ENCODE measurements around the gene RRP1B. TPM values are rescaled to one million over a fixed set of nuclear protein-coding genes. Genes with fewer than 3 reads are reported as not detected.

RRP1B gene
- total and polyA plus RNA-seq, 9 of the 15 experiments (the other 6 are each of a cell fraction or from before 2014, with no cell fraction given), result 6.8 to 66.6 (median 41.9) TPM

- Histone ChIP-seq H3K4me2 (ENCODE audit: insufficient read depth, low read length) (no peak overlapping the region), H3K9me1 (ENCODE audit: control insufficient read depth, insufficient read depth, low read length) (no peaks in the 10 kb centered on the region), H3K9ac (ENCODE audit: insufficient read depth in 1 of 2, low read depth in 2 of 2, low read length in 2 of 2) (no peak overlapping the region), H3K36me3 (ENCODE audit: control insufficient read depth, insufficient read depth, low read length) (no peaks in the 10 kb centered on the region), H3K9me3 (replicated peaks; ENCODE audit: control insufficient read depth, insufficient read depth, low read depth, low read length) (no peaks in the 10 kb centered on the region; the same call in 1 of the 2 replicates), H3K79me2 (ENCODE audit: control insufficient read depth, insufficient read depth, low read length) (no peaks in the 10 kb centered on the region), H3K4me3 (no peak overlapping the region), H4K20me1 (replicated peaks; ENCODE audit: control insufficient read depth, insufficient read depth, low read length) (no peaks in the 10 kb centered on the region), H2AFZ (ENCODE audit: low read depth, low read length) (no peak overlapping the region), H3K27ac (ENCODE audit: extremely low read depth, low read depth, low read length) (no peak overlapping the region), H3K4me1 (replicated peaks in 1 of 2; ENCODE audit: control insufficient read depth in 2 of 2, insufficient read depth in 2 of 2, low read length in 2 of 2) (peaks cover 3 to 11% of the 10 kb centered on the region in 2 experiments; a peak in 4 of 5 replicates), H3K27me3 (ENCODE audit: control insufficient read depth in 2 of 2, insufficient read depth in 2 of 2, low read length in 2 of 2) (peaks cover 0 to 5% of the 10 kb centered on the region in 2 experiments; a peak in 2 of 5 replicates)
- BruUV-seq (replicated peaks), result no TSS peak
- POLR2A ChIA-PET, result interaction anchor here (0.6 kb wide), 1 partner anchor 8 kb away, joined by 4 read pairs; no protein-coding TSS in a partner anchor
- intact Hi-C loops (cut with micrococcal nuclease), result no loop called here
- CTCF ChIA-PET (ENCODE audit: low intra/inter-chr PET ratio), result no interaction called here
- DNase-seq (ENCODE audit: extremely low read depth in 1 of 4, low spot score in 3 of 4) (peak in 1 of 4 experiments; percentile 26), ATAC-seq (peak; percentile 71), FAIRE-seq (no peak)
- WGBS (ENCODE audit: insufficient coverage, low coverage, missing lambda C conversion rate), result 50% methylated on average over 6 of the region's 6 CpGs
- in situ Hi-C loops (cut with MboI), result no loop called here
- TF ChIP-seq ZBTB33 (CRISPR knock-in tag; IDR thresholded peaks at IDR 0.05) (peak; percentile 82), CTCF (IDR thresholded peaks at IDR 0.05 in 2 of 3, conservative IDR thresholded peaks at IDR 0.05 in 1 of 3; ENCODE audit: insufficient read depth in 2 of 3, low read depth in 1 of 3, low read length in 3 of 3) (peak; percentile 45 to 58 (median 50); a peak in 5 of 6 replicates), ZNF76 (CRISPR knock-in tag; IDR thresholded peaks at IDR 0.05; ENCODE audit: borderline replicate concordance) (no peak), ZNF324 (CRISPR knock-in tag; IDR thresholded peaks at IDR 0.05) (no peak), PHF8 (IDR thresholded peaks at IDR 0.05; ENCODE audit: borderline replicate concordance, low read length) (no peak), ASH1L (IDR thresholded peaks at IDR 0.05; ENCODE audit: borderline replicate concordance, low read depth, partially characterized antibody) (no peak), EGR1 (conservative IDR thresholded peaks at IDR 0.05) (no peak), TARDBP (IDR thresholded peaks at IDR 0.05) (no peak), ID3 (CRISPR knock-in tag; IDR thresholded peaks at IDR 0.05) (0 out of 2 replicates have a peak, but pooled peaks have one; percentile 43), ID3 (tag; IDR thresholded peaks at IDR 0.05) (no peak), MEIS2 (IDR thresholded peaks at IDR 0.05; ENCODE audit: partially characterized antibody) (no peak), FOSL1 (tag; conservative IDR thresholded peaks at IDR 0.05) (0 out of 2 replicates have a peak, but pooled peaks have one; percentile 28), ZFP30 (CRISPR knock-in tag; IDR thresholded peaks at IDR 0.05; ENCODE audit: borderline replicate concordance) (no peak), KLF13 (tag; IDR thresholded peaks at IDR 0.05; ENCODE audit: borderline replicate concordance, low read depth) (no peak), PTTG1 (tag; IDR thresholded peaks at IDR 0.05; ENCODE audit: low read depth) (no peak), SMC3 (conservative IDR thresholded peaks at IDR 0.05; ENCODE audit: insufficient read depth, low read depth, low read length) (0 out of 2 replicates have a peak, but pooled peaks have one; percentile 12), ZNF253 (CRISPR knock-in tag; conservative IDR thresholded peaks at IDR 0.05) (no peak), YBX1 (IDR thresholded peaks at IDR 0.05) (no peak)
Observed at GRCh38 chr21:43653626-43654025, 5.7 kb upstream of the RRP1B start.

Measured in K562 (cell line).